GM12864 (cell line): ENCODE measurements around the gene HOXC12.

Experiments
- DNase-seq: peaks from one replicate; pipeline ENCODE4 v3.0.0-alpha.2; 2011; ENCODE audit warnings: low read depth
- H3K4me3 ChIP-seq: 2 replicates; pipeline ENCODE4 v1.5.1; 2011; ENCODE audit warnings: mild to moderate bottlenecking, low read depth, low read length, control low read depth
- TF ChIP-seq, protein P1 (sequence below): IDR thresholded peaks from 2 replicates; pipeline ENCODE4 v1.5.1; 2011; ENCODE audit warnings: low read depth, mild to moderate bottlenecking, moderate library complexity, low read length, control low read depth, inconsistent platforms; ENCODE audit errors: missing control alignments

HOXC12 gene

DNA sequence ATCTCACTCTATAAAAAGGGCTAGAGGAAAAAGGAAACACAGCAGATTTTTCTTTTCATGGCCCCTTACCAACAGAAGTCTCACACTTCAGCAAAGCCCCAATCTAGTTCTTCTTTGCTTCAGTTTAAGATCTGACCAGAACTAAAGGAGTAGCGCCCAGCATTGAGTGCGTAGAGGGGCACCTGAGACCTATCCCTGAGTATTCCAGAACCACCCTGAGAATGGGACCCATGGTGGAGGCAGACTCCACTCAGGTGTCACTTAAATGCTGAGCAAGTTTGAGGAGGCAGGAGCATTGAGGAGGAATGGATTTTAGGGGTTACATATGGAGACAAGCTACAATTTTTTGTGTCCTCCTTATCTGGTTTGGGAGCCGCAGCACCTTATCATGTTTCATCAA, 16.4 kb downstream of the HOXC12 start:
- DNase-seq, result no peak
- TF ChIP-seq, protein P1, sequence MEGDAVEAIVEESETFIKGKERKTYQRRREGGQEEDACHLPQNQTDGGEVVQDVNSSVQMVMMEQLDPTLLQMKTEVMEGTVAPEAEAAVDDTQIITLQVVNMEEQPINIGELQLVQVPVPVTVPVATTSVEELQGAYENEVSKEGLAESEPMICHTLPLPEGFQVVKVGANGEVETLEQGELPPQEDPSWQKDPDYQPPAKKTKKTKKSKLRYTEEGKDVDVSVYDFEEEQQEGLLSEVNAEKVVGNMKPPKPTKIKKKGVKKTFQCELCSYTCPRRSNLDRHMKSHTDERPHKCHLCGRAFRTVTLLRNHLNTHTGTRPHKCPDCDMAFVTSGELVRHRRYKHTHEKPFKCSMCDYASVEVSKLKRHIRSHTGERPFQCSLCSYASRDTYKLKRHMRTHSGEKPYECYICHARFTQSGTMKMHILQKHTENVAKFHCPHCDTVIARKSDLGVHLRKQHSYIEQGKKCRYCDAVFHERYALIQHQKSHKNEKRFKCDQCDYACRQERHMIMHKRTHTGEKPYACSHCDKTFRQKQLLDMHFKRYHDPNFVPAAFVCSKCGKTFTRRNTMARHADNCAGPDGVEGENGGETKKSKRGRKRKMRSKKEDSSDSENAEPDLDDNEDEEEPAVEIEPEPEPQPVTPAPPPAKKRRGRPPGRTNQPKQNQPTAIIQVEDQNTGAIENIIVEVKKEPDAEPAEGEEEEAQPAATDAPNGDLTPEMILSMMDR, result no peak
- H3K4me3 ChIP-seq, result no peak overlapping the region

DNA sequence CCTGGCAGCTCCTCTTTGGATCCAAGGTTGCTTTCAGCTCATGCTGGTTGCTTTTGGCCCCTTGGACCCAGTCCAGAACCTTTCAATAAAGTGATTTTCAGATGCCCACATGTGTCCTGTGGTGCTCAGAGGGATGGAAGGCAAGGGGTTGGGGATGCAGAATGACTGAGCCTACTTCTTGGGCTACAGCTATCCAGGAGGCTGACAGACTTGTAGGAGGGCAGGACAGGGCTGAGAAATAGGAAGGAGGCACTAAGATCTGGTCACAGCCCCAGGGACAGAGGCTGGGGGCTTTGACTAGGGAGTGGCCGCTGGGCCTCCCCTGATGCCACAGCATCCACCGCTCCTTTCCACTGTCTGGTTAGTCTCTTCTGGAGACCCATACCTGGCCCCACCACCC, 17.0 kb downstream of the HOXC12 start:
- DNase-seq, result no peak
- H3K4me3 ChIP-seq, result no peak overlapping the region
- TF ChIP-seq, protein P1, result no peak

DNA sequence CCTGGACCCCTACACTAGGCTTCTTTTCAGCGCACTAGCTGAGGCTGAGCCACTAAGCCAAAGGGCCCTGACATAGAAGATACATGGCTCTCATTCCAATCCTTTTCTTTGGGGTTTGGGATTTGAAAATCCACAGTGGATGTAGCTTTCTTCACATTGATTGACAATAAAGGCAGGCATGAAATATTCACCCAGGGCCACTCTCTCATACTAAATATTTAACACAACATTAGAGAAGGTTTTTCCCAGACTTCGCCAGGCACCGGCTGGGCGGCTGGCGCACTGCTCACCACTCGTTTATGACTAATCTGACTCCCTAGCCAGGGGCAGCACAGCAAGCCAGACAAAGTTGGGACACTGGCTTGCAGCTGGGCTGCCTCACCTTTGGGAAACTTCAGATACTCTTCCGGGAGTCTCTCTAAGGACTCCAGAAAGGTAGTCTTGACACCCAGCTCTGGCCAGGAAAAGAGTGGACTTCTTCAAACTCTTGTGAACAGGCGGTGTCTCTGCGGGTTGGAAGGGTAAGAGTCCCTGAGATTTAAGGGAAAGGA, 17.5 kb downstream of the HOXC12 start:
- no peak overlapping the region for H3K4me3 ChIP-seq
- TF ChIP-seq, protein P1, result no peak
- no peak for DNase-seq

DNA sequence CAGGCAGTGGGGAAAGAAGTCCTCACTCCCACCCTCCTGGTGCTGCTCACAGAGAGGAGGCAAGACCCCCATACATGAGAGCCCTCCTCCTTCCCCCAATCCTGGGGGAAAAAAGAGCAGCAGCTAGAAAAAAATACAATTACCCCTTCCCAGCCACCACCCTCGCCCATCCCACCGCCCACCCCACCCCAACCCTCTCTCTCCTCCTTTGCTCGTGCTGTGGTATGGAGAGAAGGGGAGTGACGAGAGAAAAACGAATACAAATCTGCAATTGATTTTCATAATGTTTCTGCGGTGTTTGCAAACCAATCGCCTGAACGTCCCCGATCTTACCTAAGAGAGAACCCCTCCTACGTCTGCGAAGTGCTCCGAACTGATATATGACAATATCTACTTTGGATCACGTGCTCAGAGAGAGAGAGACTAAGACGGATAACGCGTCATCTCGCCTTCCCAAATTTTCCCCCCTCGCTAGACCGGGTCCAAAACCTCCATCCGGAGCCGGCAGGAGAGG, 18.1 kb downstream of the HOXC12 start, which contains the start of gene HOXC11:
TSS of gene HOXC11 (plus strand) at position 405 of the 514 bp plus-strand sequence. CDS start 116 bp downstream, outside the sequence.
- no peak for DNase-seq
- no peak within 1 kb of the TSS for H3K4me3 ChIP-seq
- TF ChIP-seq, protein P1, result no peak

DNA sequence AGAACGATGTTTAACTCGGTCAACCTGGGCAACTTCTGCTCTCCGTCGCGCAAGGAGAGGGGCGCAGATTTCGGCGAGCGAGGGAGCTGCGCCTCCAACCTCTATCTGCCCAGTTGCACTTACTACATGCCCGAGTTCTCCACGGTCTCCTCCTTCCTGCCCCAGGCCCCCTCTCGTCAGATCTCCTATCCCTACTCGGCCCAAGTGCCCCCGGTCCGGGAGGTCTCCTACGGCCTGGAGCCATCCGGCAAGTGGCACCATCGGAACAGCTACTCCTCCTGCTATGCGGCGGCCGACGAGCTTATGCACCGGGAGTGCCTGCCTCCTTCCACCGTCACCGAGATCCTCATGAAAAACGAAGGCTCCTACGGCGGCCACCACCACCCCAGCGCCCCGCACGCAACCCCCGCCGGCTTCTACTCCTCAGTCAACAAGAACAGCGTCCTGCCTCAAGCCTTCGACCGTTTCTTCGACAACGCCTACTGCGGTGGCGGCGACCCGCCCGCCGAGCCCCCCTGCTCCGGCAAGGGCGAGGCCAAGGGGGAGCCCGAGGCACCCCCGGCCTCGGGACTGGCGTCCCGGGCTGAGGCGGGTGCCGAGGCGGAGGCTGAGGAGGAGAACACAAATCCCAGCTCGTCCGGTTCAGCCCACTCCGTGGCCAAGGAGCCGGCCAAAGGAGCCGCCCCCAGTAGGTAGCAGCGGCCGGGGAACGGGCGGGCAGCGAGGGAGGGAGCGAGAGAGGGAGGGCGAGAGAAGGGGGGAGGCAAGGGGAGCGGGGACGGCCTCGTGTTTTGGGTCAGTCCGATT, 18.7 kb downstream of the HOXC12 start:
- H3K4me3 ChIP-seq, result no peak overlapping the region
- TF ChIP-seq, protein P1, result no peak

DNA sequence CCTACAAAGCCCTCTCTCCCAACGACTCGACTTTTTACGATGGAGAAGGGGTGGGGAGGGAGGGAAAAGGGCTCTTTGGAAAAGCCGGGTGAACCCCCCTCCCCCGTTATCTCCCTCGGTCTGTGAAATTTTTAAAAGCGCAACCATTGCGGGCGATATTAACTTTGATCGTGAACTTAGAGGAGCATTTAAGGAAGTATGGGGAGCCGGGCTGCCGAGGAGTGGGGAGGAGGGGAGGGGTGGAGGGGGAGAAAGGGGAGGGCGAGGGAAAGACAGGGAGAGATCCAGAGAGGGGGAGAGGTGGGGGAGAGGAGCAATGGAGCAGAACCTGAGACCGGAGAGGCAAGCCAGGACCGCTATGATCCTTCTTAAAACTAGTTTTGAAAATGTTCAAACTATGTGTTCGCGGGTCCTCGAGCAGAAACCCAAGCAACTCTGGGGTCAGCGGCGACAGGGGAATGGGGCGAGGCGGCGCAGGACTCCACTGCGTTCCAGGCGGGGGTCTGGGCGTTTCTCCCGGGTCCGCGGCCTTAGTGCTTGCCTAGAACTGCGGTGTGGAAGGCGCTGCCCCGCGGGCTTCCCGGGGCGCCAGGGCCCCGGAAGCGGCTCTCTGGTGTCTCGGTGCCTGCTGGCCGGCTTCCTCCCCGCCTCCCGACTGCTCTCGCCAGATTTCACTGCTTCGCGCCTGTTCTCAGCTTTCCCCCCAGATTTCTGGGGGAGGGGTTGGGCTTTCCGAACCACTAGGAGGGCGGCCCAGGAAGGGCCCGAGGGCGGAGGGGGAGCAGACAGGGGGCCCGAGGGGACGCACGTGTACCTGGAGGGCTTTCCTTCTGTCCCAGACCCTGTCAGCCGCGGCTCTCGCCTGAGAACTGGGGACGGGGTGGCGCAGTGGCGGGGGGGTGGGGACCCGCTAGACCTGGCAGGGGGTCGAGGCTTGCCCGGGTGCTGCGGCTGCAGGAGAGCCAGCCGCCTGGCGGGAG, 19.7 kb downstream of the HOXC12 start, which contains the start of gene HOTAIR:
TSS of gene HOTAIR (minus strand) at position 871 of the 980 bp plus-strand sequence.
- TF ChIP-seq, protein P1, result no peak
- H3K4me3 ChIP-seq, result no peak within 1 kb of the TSS
- DNase-seq, result no peak

More for the DNA sequence above, 18.7 kb downstream of the HOXC12 start:
- DNase-seq, result no peak
